HG03025 (cell line): ENCODE data around the gene CRADD.
"Not testable (repeated sequence)": the region's sequence is repeated elsewhere in the genome, so short reads cannot be mapped to it uniquely, and the experiment has no call there.

Experiments used
- ATAC-seq: cut with Tn5 transposase; IDR thresholded peaks from one replicate; pipeline ENCODE4 v1.9.1; 2021; ENCODE audit warnings: mild to moderate bottlenecking, moderate library complexity; ENCODE audit not compliant: unreplicated experiment, low FRiP score

Gene CRADD

GRCh38 chr12:93753838-93754429 is 76.8 kb downstream of the CRADD start:
- ATAC-seq: no peak

- ATAC-seq: not testable (repeated sequence)
Observed at GRCh38 chr12:93754859-93755258, 77.7 kb downstream of the CRADD start.

- ATAC-seq: no peak
Observed at GRCh38 chr12:93756288-93756687, 79.1 kb downstream of the CRADD start.

GRCh38 chr12:93757792-93758694 is 80.9 kb downstream of the CRADD start:
- no peak for ATAC-seq

- ATAC-seq: no peak
Observed at GRCh38 chr12:93758801-93759373, 81.7 kb downstream of the CRADD start.

GRCh38 chr12:93759512-93760081 is 82.4 kb downstream of the CRADD start:
- ATAC-seq: no peak

GRCh38 chr12:93760275-93760875 is 83.2 kb downstream of the CRADD start:
- ATAC-seq: no peak

- no peak for ATAC-seq
Observed at GRCh38 chr12:93762059-93762719, 85.0 kb downstream of the CRADD start.

GRCh38 chr12:93762912-93763553 is 85.9 kb downstream of the CRADD start:
- ATAC-seq: no peak

- ATAC-seq: no peak
Observed at GRCh38 chr12:93763746-93764147, 86.6 kb downstream of the CRADD start.

GRCh38 chr12:93766371-93766770 is 89.2 kb downstream of the CRADD start:
- ATAC-seq: no peak

GRCh38 chr12:93766796-93767523 is 89.8 kb downstream of the CRADD start:
- no peak for ATAC-seq

GRCh38 chr12:93767524-93767863 is 90.3 kb downstream of the CRADD start:
- no peak for ATAC-seq

- ATAC-seq: no peak
Observed at GRCh38 chr12:93772003-93772700, 95.0 kb downstream of the CRADD start.

GRCh38 chr12:93773122-93773871 is 96.1 kb downstream of the CRADD start:
- ATAC-seq: no peak

- no peak for ATAC-seq
Observed at GRCh38 chr12:93776581-93777018, 99.4 kb downstream of the CRADD start.

- ATAC-seq: no peak
Observed at GRCh38 chr12:93777254-93777653, 100.1 kb downstream of the CRADD start.

GRCh38 chr12:93778306-93778705 is 101.1 kb downstream of the CRADD start:
- ATAC-seq: no peak
